ENCODE results near the gene ARID2.

Gene ARID2

DNA sequence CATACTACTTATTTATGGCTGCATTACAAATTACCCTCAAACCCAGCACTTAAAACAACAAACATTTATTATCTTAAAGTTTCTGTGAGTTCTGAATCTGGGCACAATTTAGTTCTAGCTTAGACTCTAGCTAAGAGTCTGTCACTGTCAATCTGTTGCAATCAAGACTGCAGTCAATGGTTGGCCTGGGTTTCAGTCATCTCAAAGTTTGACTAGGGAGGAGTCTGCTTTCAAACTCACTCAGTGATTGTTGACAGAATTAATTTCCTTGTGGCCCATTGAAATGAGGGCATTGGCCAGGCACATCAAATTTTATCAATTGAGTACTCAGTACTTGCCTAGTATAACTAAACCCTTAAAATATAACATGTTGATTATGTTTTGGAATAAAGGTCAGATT, 51.6 kb downstream of the ARID2 start:
- no peak for DNase-seq (ENCODE audit: extremely low read depth, low read depth)
- TF ChIP-seq, protein P1, sequence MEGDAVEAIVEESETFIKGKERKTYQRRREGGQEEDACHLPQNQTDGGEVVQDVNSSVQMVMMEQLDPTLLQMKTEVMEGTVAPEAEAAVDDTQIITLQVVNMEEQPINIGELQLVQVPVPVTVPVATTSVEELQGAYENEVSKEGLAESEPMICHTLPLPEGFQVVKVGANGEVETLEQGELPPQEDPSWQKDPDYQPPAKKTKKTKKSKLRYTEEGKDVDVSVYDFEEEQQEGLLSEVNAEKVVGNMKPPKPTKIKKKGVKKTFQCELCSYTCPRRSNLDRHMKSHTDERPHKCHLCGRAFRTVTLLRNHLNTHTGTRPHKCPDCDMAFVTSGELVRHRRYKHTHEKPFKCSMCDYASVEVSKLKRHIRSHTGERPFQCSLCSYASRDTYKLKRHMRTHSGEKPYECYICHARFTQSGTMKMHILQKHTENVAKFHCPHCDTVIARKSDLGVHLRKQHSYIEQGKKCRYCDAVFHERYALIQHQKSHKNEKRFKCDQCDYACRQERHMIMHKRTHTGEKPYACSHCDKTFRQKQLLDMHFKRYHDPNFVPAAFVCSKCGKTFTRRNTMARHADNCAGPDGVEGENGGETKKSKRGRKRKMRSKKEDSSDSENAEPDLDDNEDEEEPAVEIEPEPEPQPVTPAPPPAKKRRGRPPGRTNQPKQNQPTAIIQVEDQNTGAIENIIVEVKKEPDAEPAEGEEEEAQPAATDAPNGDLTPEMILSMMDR (IDR thresholded peaks at IDR 0.05; ENCODE audit: low read depth, low read length): no peak

DNA sequence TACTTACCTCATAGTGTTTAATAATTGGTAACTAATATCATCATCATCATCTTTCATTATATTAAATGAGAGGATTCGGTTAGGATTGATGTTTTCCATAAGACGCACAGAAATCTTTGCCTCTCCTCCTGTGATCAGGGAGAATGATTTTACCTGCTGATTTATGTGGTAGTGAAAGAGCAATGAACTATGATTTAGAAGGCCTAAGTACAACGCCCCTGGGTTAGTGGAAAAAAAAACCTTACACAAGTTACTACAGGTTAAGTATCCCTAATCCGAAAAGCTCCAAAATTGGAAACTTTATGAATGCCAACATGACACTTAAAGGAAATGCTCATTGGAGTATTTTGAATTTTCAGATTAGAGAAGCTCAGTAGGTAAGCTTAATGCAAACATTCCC, 55.8 kb downstream of the ARID2 start:
- TF ChIP-seq, protein P1 (IDR thresholded peaks at IDR 0.05; ENCODE audit: low read depth, low read length): no peak
- no peak for DNase-seq (ENCODE audit: extremely low read depth, low read depth)

DNA sequence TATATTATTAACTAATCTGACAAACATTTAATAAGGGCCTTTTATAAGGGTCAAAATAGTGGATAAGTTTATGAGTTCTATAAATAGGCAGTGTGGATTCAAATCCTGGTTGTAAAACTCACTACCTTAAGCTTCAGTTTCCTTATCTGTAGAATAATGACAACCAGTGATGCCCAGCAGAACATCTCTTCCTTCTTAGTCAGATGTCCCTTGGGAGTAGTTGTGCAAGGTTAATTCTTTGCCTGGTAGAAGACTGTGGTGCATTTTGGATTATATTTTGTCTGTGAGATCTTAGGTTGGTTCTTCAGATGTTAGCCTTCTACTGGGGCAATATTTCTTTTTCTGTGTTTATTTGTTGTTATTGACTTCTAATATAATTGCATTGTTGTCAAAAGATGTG, 59.5 kb downstream of the ARID2 start:
- peak; percentile 8 for DNase-seq (ENCODE audit: extremely low read depth, low read depth)
- TF ChIP-seq, protein P1 (IDR thresholded peaks at IDR 0.05; ENCODE audit: low read depth, low read length): no peak

GRCh38 chr12:45794422-45794821, 64.9 kb downstream of the ARID2 start:
- TF ChIP-seq, protein P1 (IDR thresholded peaks at IDR 0.05; ENCODE audit: low read depth, low read length): no peak
- no peak for DNase-seq (ENCODE audit: extremely low read depth, low read depth)

DNA sequence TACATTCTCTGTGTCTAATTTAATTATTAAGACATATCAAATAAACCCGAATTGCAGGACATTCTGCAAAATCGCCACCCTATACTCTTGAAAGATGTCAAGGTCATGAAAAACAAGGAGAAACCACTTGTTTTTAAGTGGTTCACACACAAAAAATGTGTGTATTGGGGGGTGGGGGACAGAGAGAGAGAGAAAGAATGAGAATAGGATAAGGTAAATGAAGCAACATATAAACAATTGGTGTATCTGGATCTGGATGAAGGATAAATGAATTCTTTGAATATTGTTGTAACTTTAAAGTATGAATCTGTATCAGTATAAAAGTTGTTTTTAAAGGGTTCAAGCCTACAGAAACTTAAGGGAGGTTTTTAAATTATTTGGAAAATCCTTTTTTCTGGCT, 72.1 kb downstream of the ARID2 start:
- TF ChIP-seq, protein P1 (IDR thresholded peaks at IDR 0.05; ENCODE audit: low read depth, low read length): no peak

DNA sequence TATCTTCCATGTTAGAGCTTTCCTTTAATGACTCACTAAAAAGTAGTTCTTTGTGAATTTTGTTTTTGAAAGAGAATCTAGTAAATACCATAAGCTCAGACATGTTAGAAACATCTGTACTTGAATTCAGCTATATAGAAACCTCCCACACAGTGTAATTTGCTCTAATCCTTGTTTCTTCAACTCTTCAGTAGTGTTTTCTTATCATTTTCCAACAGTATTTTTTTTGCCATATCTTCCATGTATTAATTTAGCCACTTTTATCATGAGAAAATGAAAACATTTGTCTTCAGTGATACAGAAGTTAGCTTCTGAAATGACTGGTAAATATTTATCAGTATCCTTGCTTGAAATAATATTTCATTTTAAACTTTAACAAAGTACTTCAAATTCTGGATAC, 73.6 kb downstream of the ARID2 start:
- TF ChIP-seq, protein P1 (IDR thresholded peaks at IDR 0.05; ENCODE audit: low read depth, low read length): no peak
- no peak for DNase-seq (ENCODE audit: extremely low read depth, low read depth)

More for the DNA sequence above, 72.1 kb downstream of the ARID2 start:
- no peak for DNase-seq (ENCODE audit: extremely low read depth, low read depth)

DNA sequence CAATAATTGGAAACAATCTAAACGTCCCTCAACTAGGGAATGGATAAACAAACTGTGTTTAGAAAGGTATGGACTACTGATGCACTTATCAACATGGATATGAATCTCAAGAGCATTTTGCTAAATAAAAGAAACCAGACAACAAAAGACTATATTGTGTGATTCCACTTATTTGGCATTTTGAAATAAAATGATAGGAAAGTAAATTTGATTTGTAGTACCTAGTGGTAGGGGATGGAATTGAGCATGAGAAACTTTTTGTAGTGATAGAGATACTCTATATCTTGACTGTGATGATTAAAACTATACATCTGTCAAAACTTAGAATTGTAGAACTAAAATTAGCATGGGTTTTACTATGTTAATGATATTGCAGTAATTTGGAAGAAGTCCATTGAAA, 87.1 kb downstream of the ARID2 start:
- TF ChIP-seq, protein P1 (IDR thresholded peaks at IDR 0.05; ENCODE audit: low read depth, low read length): no peak
- no peak for DNase-seq (ENCODE audit: extremely low read depth, low read depth)

Measured in AG09319 (cell line).